H9 (cell line): Measurements from ENCODE around the gene PODXL2. TPM values are rescaled to one million over a fixed set of nuclear protein-coding genes. Genes with fewer than 3 reads are reported as not detected.

Experiments used
- DNase-seq: peaks from one replicate; pipeline ENCODE4 v3.0.0-alpha.2; 2017
- H2AFZ ChIP-seq: one replicate; pipeline ENCODE4 v1.6.1; 2013; ENCODE audit warnings: mild to moderate bottlenecking, low read length, control low read depth, moderate library complexity
- H2AK5ac ChIP-seq: 2 replicates; pipeline ENCODE4 v1.6.1; 2013; ENCODE audit warnings: low read length, control low read depth, mixed read lengths; ENCODE audit not compliant: insufficient read length
- H2BK120ac ChIP-seq: one replicate; pipeline ENCODE4 v1.6.1; 2013; ENCODE audit warnings: low read depth, mild to moderate bottlenecking, low read length, control low read depth, inconsistent platforms; ENCODE audit not compliant: poor library complexity, severe bottlenecking
- H2BK12ac ChIP-seq: 2 replicates; pipeline ENCODE4 v1.6.1; 2013; ENCODE audit warnings: low read length, control low read depth, mixed read lengths, low read depth; ENCODE audit not compliant: insufficient read length
- H2BK15ac ChIP-seq: 2 replicates; pipeline ENCODE4 v1.6.1; 2013; ENCODE audit warnings: low read depth, low read length, control low read depth
- H2BK20ac ChIP-seq: one replicate; pipeline ENCODE4 v1.6.1; 2013; ENCODE audit warnings: low read depth, mild to moderate bottlenecking, low read length, control low read depth, inconsistent platforms; ENCODE audit not compliant: poor library complexity, severe bottlenecking
- H2BK5ac ChIP-seq: 2 replicates; pipeline ENCODE4 v1.6.1; 2013; ENCODE audit warnings: low read length, control low read depth, mixed read lengths; ENCODE audit not compliant: insufficient read length
- H3K14ac ChIP-seq: 2 replicates; pipeline ENCODE4 v1.6.1; 2013; ENCODE audit warnings: low read length, control low read depth; ENCODE audit not compliant: insufficient read depth
- H3K18ac ChIP-seq: 2 replicates; pipeline ENCODE4 v1.6.1; 2013; ENCODE audit warnings: low read depth, mild to moderate bottlenecking, mixed read lengths, low read length, control low read depth; ENCODE audit not compliant: insufficient read length
- H3K23ac ChIP-seq: 2 replicates; pipeline ENCODE4 v1.6.1; 2013; ENCODE audit warnings: low read length, control low read depth, mixed read lengths, low read depth; ENCODE audit not compliant: insufficient read length
- H3K23me2 ChIP-seq: 2 replicates; pipeline ENCODE4 v1.6.1; 2013; ENCODE audit warnings: low read depth, mild to moderate bottlenecking, mixed read lengths, low read length, control low read depth; ENCODE audit not compliant: insufficient read length, poor library complexity, severe bottlenecking
- H3K27ac ChIP-seq: 2 replicates; pipeline ENCODE4 v1.5.1; 2013; ENCODE audit warnings: low read length, control low read depth, mixed read lengths, low read depth; ENCODE audit not compliant: insufficient read length
- H3K27me3 ChIP-seq: 2 replicates; pipeline ENCODE4 v1.6.1; 2013; ENCODE audit warnings: low read length, control low read depth, inconsistent platforms; ENCODE audit not compliant: insufficient read depth
- H3K4ac ChIP-seq: 2 replicates; pipeline ENCODE4 v1.6.1; 2013; ENCODE audit warnings: low read depth, mild to moderate bottlenecking, control low read depth, inconsistent platforms, low read length, moderate library complexity
- H3K4me1 ChIP-seq: 2 replicates; pipeline ENCODE4 v1.6.1; 2013; ENCODE audit warnings: low read length, control low read depth, inconsistent platforms; ENCODE audit not compliant: insufficient read depth
- H3K4me2 ChIP-seq: 2 replicates; pipeline ENCODE4 v1.6.1; 2013; ENCODE audit warnings: low read length, control low read depth, mixed read lengths; ENCODE audit not compliant: insufficient read length, insufficient read depth
- H3K56ac ChIP-seq: 2 replicates; pipeline ENCODE4 v1.6.1; 2013; ENCODE audit warnings: low read depth, mild to moderate bottlenecking, mixed read lengths, low read length, control low read depth; ENCODE audit not compliant: insufficient read length
- H3K79me1 ChIP-seq: 2 replicates; pipeline ENCODE4 v1.6.1; 2013; ENCODE audit warnings: low read depth, mild to moderate bottlenecking, moderate library complexity, low read length, control low read depth, inconsistent platforms; ENCODE audit not compliant: insufficient read depth, poor library complexity, severe bottlenecking
- H3K79me2 ChIP-seq: 2 replicates; pipeline ENCODE4 v1.6.1; 2013; ENCODE audit warnings: low read length, control low read depth, inconsistent platforms; ENCODE audit not compliant: insufficient read depth
- H3K9ac ChIP-seq: 2 replicates; pipeline ENCODE4 v1.6.1; 2013; ENCODE audit warnings: low read length, control low read depth, mixed read lengths; ENCODE audit not compliant: insufficient read length; ENCODE audit errors: extremely low read depth
- H3K9me3 ChIP-seq: one replicate; pipeline ENCODE4 v1.6.1; 2013; ENCODE audit warnings: low read depth, low read length, inconsistent platforms; ENCODE audit not compliant: control insufficient read depth
- H3T11ph ChIP-seq: one replicate; pipeline ENCODE4 v1.6.1; 2013; ENCODE audit warnings: mild to moderate bottlenecking, low read length, control low read depth, inconsistent platforms
- H4K20me1 ChIP-seq: one replicate; pipeline ENCODE4 v1.6.1; 2013; ENCODE audit not compliant: control insufficient read depth, insufficient read length, insufficient read depth
- H4K5ac ChIP-seq: 2 replicates; pipeline ENCODE4 v1.6.1; 2013; ENCODE audit warnings: low read depth, mild to moderate bottlenecking, mixed read lengths, low read length, control low read depth; ENCODE audit not compliant: insufficient read length
- H4K8ac ChIP-seq: replicated peaks from 2 replicates; pipeline ENCODE4 v1.6.1; 2013; ENCODE audit warnings: low read length, control low read depth, mixed read lengths, low read depth; ENCODE audit not compliant: insufficient read length
- H4K91ac ChIP-seq: 2 replicates; pipeline ENCODE4 v1.6.1; 2013; ENCODE audit warnings: low read depth, mild to moderate bottlenecking, moderate library complexity, mixed read lengths, low read length, control low read depth; ENCODE audit not compliant: insufficient read length
- H3K27ac Mint-ChIP-seq, 3 experiments: 2 replicates in 2 of 3; 3 replicates in 1 of 3; pipeline ENCODE4 v1.8.0; 2020 to 2021; ENCODE audit warnings: mixed read lengths in 3 of 3, mild to moderate bottlenecking in 1 of 3, moderate library complexity in 1 of 3
- H3K27me3 Mint-ChIP-seq: 2 replicates; pipeline ENCODE4 v1.8.0; 2021; ENCODE audit warnings: low read depth, mild to moderate bottlenecking, moderate library complexity, mixed read lengths
- H3K36me3 Mint-ChIP-seq, 3 experiments: 2 replicates in 2 of 3; 3 replicates in 1 of 3; pipeline ENCODE4 v1.8.0; 2020 to 2021; ENCODE audit warnings: low read depth in 3 of 3, mixed read lengths in 3 of 3; ENCODE audit not compliant: insufficient read depth in 1 of 3
- H3K4me1 Mint-ChIP-seq, 2 experiments: 2 replicates each; pipeline ENCODE4 v1.8.0; 2020; ENCODE audit warnings: mixed read lengths in 2 of 2
- H3K4me3 Mint-ChIP-seq, 2 experiments: 2 replicates in 1 of 2; 3 replicates in 1 of 2; pipeline ENCODE4 v1.8.0; 2020 to 2021; ENCODE audit warnings: mild to moderate bottlenecking in 2 of 2, mixed read lengths in 2 of 2, moderate library complexity in 1 of 2
- H3K9me3 Mint-ChIP-seq, 2 experiments: 2 replicates in 1 of 2; 3 replicates in 1 of 2; pipeline ENCODE4 v1.8.0; 2020; ENCODE audit warnings: mild to moderate bottlenecking in 2 of 2, mixed read lengths in 2 of 2, moderate library complexity in 1 of 2
- WGBS: extraction: QIAGEN DNeasy Blood & Tissue Kit; methylation state at CpG from one replicate; pipeline ENCODE4 v1.1.7; 2013; ENCODE audit warnings: missing lambda C conversion rate, low lambda C conversion rate, mixed read lengths; ENCODE audit not compliant: insufficient read length; ENCODE audit errors: extremely low coverage; 5-methylcytosine and 5-hydroxymethylcytosine counted together
- total RNA-seq: library from RNA; stranded (reverse); gene quantifications from 2 replicates; pipeline ENCODE4 v1.2.1, GENCODE V29; 2021
- TF ChIP-seq, protein P1 (sequence below): fragments of 200-600 bp; sonication (generic); conservative IDR thresholded peaks from 3 replicates; pipeline ENCODE4 v1.8.0; 2021; ENCODE audit warnings: antibody characterized with exemption, mild to moderate bottlenecking

Gene PODXL2
- total RNA-seq, 1 experiment from 2014 or later = 24.6 TPM

DNA sequence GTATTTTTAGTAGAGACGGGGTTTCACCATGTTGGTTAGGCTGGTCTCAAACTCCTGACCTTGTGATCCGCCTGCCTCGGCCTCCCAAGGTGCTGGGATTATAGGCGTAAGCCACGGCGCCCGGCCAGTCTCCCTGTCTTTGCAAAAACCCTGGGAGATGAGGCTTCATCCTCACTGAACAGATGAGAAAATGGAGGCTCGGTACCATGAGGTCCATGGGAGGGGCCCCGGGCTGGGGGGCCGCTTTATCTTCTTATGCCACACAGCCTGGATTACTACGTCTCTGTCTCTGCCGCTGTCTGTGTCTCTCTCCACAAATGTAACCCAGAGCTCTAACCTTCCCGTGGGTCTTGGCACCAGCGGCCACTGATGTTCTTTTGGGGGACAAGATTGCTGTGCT is 82.9 kb downstream of the PODXL2 start:
- H2BK15ac ChIP-seq = no peak overlapping the region
- H3K56ac ChIP-seq = no peak overlapping the region
- peaks cover 29 to 38% of the 10 kb centered on the region in 2 experiments for H3K4me1 Mint-ChIP-seq
- no peaks in the 10 kb centered on the region for H3K23me2 ChIP-seq
- no peak overlapping the region for H2BK12ac ChIP-seq
- H3K9me3 Mint-ChIP-seq = no peaks in the 10 kb centered on the region
- no peaks in the 10 kb centered on the region for H3K27me3 ChIP-seq
- H3K4me1 ChIP-seq = peaks cover 4% of the 10 kb centered on the region; the same call in 1 of the 2 replicates
- no peak overlapping the region for H3K27ac Mint-ChIP-seq
- H4K20me1 ChIP-seq = no peaks in the 10 kb centered on the region
- H3T11ph ChIP-seq = no peak overlapping the region
- DNase-seq = no peak
- no peak overlapping the region for H2BK120ac ChIP-seq
- no peak overlapping the region for H3K9ac ChIP-seq
- no peaks in the 10 kb centered on the region for H3K9me3 ChIP-seq
- H4K5ac ChIP-seq = no peak overlapping the region
- no peak overlapping the region for H3K18ac ChIP-seq
- H3K79me1 ChIP-seq = no peaks in the 10 kb centered on the region
- WGBS = no CpG with 5 or more reads among the region's 14 CpGs
- no peak overlapping the region for H4K8ac ChIP-seq
- H3K14ac ChIP-seq = no peak overlapping the region
- no peaks in the 10 kb centered on the region for H3K36me3 Mint-ChIP-seq
- H3K4me3 Mint-ChIP-seq = no peak overlapping the region
- TF ChIP-seq, protein P1, sequence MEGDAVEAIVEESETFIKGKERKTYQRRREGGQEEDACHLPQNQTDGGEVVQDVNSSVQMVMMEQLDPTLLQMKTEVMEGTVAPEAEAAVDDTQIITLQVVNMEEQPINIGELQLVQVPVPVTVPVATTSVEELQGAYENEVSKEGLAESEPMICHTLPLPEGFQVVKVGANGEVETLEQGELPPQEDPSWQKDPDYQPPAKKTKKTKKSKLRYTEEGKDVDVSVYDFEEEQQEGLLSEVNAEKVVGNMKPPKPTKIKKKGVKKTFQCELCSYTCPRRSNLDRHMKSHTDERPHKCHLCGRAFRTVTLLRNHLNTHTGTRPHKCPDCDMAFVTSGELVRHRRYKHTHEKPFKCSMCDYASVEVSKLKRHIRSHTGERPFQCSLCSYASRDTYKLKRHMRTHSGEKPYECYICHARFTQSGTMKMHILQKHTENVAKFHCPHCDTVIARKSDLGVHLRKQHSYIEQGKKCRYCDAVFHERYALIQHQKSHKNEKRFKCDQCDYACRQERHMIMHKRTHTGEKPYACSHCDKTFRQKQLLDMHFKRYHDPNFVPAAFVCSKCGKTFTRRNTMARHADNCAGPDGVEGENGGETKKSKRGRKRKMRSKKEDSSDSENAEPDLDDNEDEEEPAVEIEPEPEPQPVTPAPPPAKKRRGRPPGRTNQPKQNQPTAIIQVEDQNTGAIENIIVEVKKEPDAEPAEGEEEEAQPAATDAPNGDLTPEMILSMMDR = no peak
- H3K4me2 ChIP-seq = no peak overlapping the region
- H3K23ac ChIP-seq = no peak overlapping the region
- H3K27ac ChIP-seq = no peak overlapping the region
- no peak overlapping the region for H2AK5ac ChIP-seq
- peaks cover 24% of the 10 kb centered on the region for H3K27me3 Mint-ChIP-seq
- no peak overlapping the region for H3K4ac ChIP-seq
- H2AFZ ChIP-seq = no peak overlapping the region
- H4K91ac ChIP-seq = no peak overlapping the region
- H3K79me2 ChIP-seq = no peaks in the 10 kb centered on the region
- no peak overlapping the region for H2BK20ac ChIP-seq
- H2BK5ac ChIP-seq = no peak overlapping the region
